ENCODE results near the gene FAM81B. TPM values are rescaled to one million over a fixed set of nuclear protein-coding genes. Genes with fewer than 3 reads are reported as not detected.

Gene FAM81B
- total and polyA plus RNA-seq, 4 donors = not detected

GRCh38 chr5:95393279-95393678, 2.1 kb downstream of the FAM81B start:
- H3K36me3 ChIP-seq (ENCODE audit: control insufficient read depth in 4 of 4, insufficient read depth in 3 of 4, low read depth in 1 of 4, low read length in 3 of 4) = no peaks in the 10 kb centered on the region
- no peaks in the 10 kb centered on the region for H3K9me3 ChIP-seq (ENCODE audit: control insufficient read depth in 4 of 4, low read length in 3 of 4)
- DNase-seq (ENCODE audit: low spot score) = no peak
- no peaks in the 10 kb centered on the region for H3K27me3 ChIP-seq (ENCODE audit: control insufficient read depth in 4 of 4, insufficient read depth in 4 of 4, low read length in 3 of 4)
- no peak for TF ChIP-seq EGR1 (IDR thresholded peaks at IDR 0.05; ENCODE audit: low read depth in 2 of 2)
- no peak overlapping the region for H3K27ac ChIP-seq (ENCODE audit: low read depth in 1 of 2, low read length in 2 of 2)
- no peak overlapping the region for H3K4me3 ChIP-seq (ENCODE audit: low read depth in 1 of 3, low read length in 3 of 3)
- no peaks in the 10 kb centered on the region for H3K4me1 ChIP-seq (ENCODE audit: control insufficient read depth in 4 of 4, insufficient read depth in 4 of 4, low read length in 3 of 4)
- 77% methylated on average over 1 of the region's 1 CpG for WGBS
- H3K9ac ChIP-seq (ENCODE audit: low read depth in 1 of 2, low read length in 2 of 2) = no peak overlapping the region

GRCh38 chr5:95398989-95399388, 7.8 kb downstream of the FAM81B start:
- TF ChIP-seq TAF1 (conservative IDR thresholded peaks at IDR 0.05) (no peak), FOXA1 (IDR thresholded peaks at IDR 0.05) (no peak), EGR1 (IDR thresholded peaks at IDR 0.05; ENCODE audit: low read depth in 2 of 2) (no peak), ZBTB33 (IDR thresholded peaks at IDR 0.05) (no peak), MAX (IDR thresholded peaks at IDR 0.05) (no peak), RXRA (IDR thresholded peaks at IDR 0.05) (no peak), CTCF (IDR thresholded peaks at IDR 0.05; ENCODE audit: low read depth, low read length, missing input control) (no peak), NR2F2 (IDR thresholded peaks at IDR 0.05) (no peak), ATF3 (IDR thresholded peaks at IDR 0.05) (no peak)
- Histone ChIP-seq H3K27ac (ENCODE audit: low read depth in 1 of 2, low read length in 2 of 2) (no peak overlapping the region), H3K9me3 (ENCODE audit: control insufficient read depth in 4 of 4, low read length in 3 of 4) (no peaks in the 10 kb centered on the region), H3K4me1 (ENCODE audit: control insufficient read depth in 4 of 4, insufficient read depth in 4 of 4, low read length in 3 of 4) (no peaks in the 10 kb centered on the region), H3K27me3 (ENCODE audit: control insufficient read depth in 4 of 4, insufficient read depth in 4 of 4, low read length in 3 of 4) (no peaks in the 10 kb centered on the region), H3K9ac (ENCODE audit: low read depth in 1 of 2, low read length in 2 of 2) (no peak overlapping the region), H3K4me3 (ENCODE audit: low read depth in 1 of 3, low read length in 3 of 3) (no peak overlapping the region), H3K36me3 (ENCODE audit: control insufficient read depth in 4 of 4, insufficient read depth in 3 of 4, low read depth in 1 of 4, low read length in 3 of 4) (no peaks in the 10 kb centered on the region)
- DNase-seq (ENCODE audit: low spot score) = no peak
- 94% methylated on average over 1 of the region's 1 CpG for WGBS

GRCh38 chr5:95401626-95402025, 10.5 kb downstream of the FAM81B start:
- Histone ChIP-seq H3K4me1 (ENCODE audit: control insufficient read depth in 4 of 4, insufficient read depth in 4 of 4, low read length in 3 of 4) (no peaks in the 10 kb centered on the region), H3K27ac (ENCODE audit: low read depth in 1 of 2, low read length in 2 of 2) (no peak overlapping the region), H3K36me3 (ENCODE audit: control insufficient read depth in 4 of 4, insufficient read depth in 3 of 4, low read depth in 1 of 4, low read length in 3 of 4) (no peaks in the 10 kb centered on the region), H3K9me3 (ENCODE audit: control insufficient read depth in 4 of 4, low read length in 3 of 4) (no peaks in the 10 kb centered on the region), H3K9ac (ENCODE audit: low read depth in 1 of 2, low read length in 2 of 2) (no peak overlapping the region), H3K4me3 (ENCODE audit: low read depth in 1 of 3, low read length in 3 of 3) (no peak overlapping the region), H3K27me3 (ENCODE audit: control insufficient read depth in 4 of 4, insufficient read depth in 4 of 4, low read length in 3 of 4) (no peaks in the 10 kb centered on the region)
- WGBS = 92% methylated on average over 3 of the region's 3 CpGs
- DNase-seq (ENCODE audit: low spot score) = no peak
- TF ChIP-seq RAD21 (IDR thresholded peaks at IDR 0.05) (no peak), FOXA2 (IDR thresholded peaks at IDR 0.05) (no peak), GABPA (IDR thresholded peaks at IDR 0.05 in 1 of 2, conservative IDR thresholded peaks at IDR 0.05 in 1 of 2) (no peak), MAX (IDR thresholded peaks at IDR 0.05) (no peak), HNF4G (IDR thresholded peaks at IDR 0.05) (no peak), ATF3 (IDR thresholded peaks at IDR 0.05) (no peak), NR2F2 (IDR thresholded peaks at IDR 0.05) (no peak), YY1 (IDR thresholded peaks at IDR 0.05) (no peak), FOXA1 (IDR thresholded peaks at IDR 0.05) (no peak), HNF4A (conservative IDR thresholded peaks at IDR 0.05) (no peak), JUND (IDR thresholded peaks at IDR 0.05) (no peak), RXRA (IDR thresholded peaks at IDR 0.05) (no peak), REST (IDR thresholded peaks at IDR 0.05) (no peak), SP1 (IDR thresholded peaks at IDR 0.05) (no peak), CTCF (IDR thresholded peaks at IDR 0.05; ENCODE audit: low read depth, low read length, missing input control) (no peak)
